Gastrocnemius medialis (tissue), 4 donors: ENCODE data around the gene SREK1IP1. TPM values are rescaled to one million over a fixed set of nuclear protein-coding genes. Genes with fewer than 3 reads are reported as not detected.

Experiments
- ATAC-seq, 2 donors: fragments of 150-250 bp; one replicate each; pipeline ENCODE4 v1.9.1; 2016
- DNase-seq, 2 donors: peaks; one replicate each; pipeline ENCODE4 v3.0.0-alpha.2; 2019
- H3K27ac ChIP-seq, 4 donors: fragments of 200-600 bp; sonication (generic); 1 replicate in 1 of 4; 2 replicates in 3 of 4; pipeline ENCODE4 v1.5.1; 2016 to 2018; ENCODE audit warnings: mild to moderate bottlenecking in 2 of 4, moderate library complexity in 1 of 4
- H3K27me3 ChIP-seq, 3 donors: fragments of 200-600 bp; sonication (generic) in 2 of 3; 1 replicate in 1 of 3; 2 replicates in 2 of 3; pipeline versions ENCODE4 v1.5.1 to v1.6.0; 2016 to 2019; ENCODE audit warnings: mild to moderate bottlenecking in 1 of 3, moderate library complexity in 1 of 3
- H3K36me3 ChIP-seq, 2 donors: fragments of 200-600 bp; sonication (generic) in 1 of 2; one replicate each; pipeline ENCODE4 v1.5.1; 2017 to 2018
- H3K4me1 ChIP-seq, 2 donors: fragments of 200-600 bp; sonication (generic) in 1 of 2; one replicate each; pipeline ENCODE4 v1.5.1; 2016 to 2017; ENCODE audit warnings: mild to moderate bottlenecking in 2 of 2
- H3K4me3 ChIP-seq, 4 donors: fragments of 200-600 bp; sonication (generic) in 3 of 4; 1 replicate in 1 of 4; 2 replicates in 3 of 4; pipeline ENCODE4 v1.5.1; 2016 to 2019; ENCODE audit warnings: mild to moderate bottlenecking in 2 of 4
- H3K9me3 ChIP-seq, 3 donors: fragments of 200-600 bp; sonication (generic) in 2 of 3; 1 replicate in 1 of 3; 2 replicates in 2 of 3; pipeline ENCODE4 v1.5.1; 2016 to 2019
- CTCF ChIP-seq, 5 experiments: fragments of 450-650 bp in 3 of 5; fragments of 200-600 bp in 2 of 5; sonication (generic) in 2 of 5; IDR thresholded peaks in 4 of 5; conservative IDR thresholded peaks in 1 of 5; 1 replicate in 4 of 5; 2 replicates in 1 of 5; pipeline ENCODE4 v1.5.1; 2016 to 2019; ENCODE audit warnings: antibody characterized with exemption in 5 of 5, mild to moderate bottlenecking in 3 of 5, moderate library complexity in 3 of 5
- POLR2A ChIP-seq, 2 donors: fragments of 450-650 bp; IDR thresholded peaks; one replicate each; pipeline ENCODE4 v1.6.1; 2017; ENCODE audit warnings: antibody characterized with exemption in 2 of 2, mild to moderate bottlenecking in 2 of 2, moderate library complexity in 2 of 2
- in situ Hi-C, 4 donors: fragments of 200-750 bp; cut with MboI; loops; one replicate each; pipeline versions ENCODE4 v1.15.0 to v1.8.0; 2017; ENCODE audit warnings: low sequenced_read_pairs in 4 of 4
- intact Hi-C: fragments of 100-400 bp; cut with DNase I; formaldehyde crosslinking; loops from one replicate; pipeline ENCODE4 v1.15.1; 2023; ENCODE audit warnings: low total_unique reads
- total RNA-seq, 4 donors: library from RNA; depleted of rRNA; stranded (reverse); fragments of >200 nt; gene quantifications; one replicate each; pipeline versions ENCODE4 v1.1.0 to v1.2.3, GENCODE V29; 2016

The SREK1IP1 gene
- total RNA-seq, 4 donors from 2014 or later = 2.7 to 7.0 (median 3.9) TPM

DNA sequence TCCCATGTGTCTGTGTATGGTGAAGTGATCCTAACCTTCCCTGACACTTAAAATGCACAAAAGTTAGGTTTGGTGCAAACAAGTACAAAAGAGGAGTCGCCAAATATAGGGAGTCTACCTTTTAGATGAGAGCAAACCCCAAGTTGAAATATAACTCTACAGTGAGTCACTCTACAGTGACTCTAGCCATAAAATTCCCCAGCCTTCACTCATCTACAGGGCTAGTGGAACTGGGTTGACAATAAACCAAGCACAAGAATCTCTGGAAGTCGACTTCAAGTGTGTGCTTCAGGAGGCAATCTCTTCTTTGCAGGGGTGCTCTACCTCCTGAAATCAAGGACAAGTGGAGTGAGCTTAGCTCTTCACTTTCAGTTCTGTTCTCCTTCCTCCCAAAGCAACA lies 74.9 kb downstream of the SREK1IP1 start:
- TF ChIP-seq POLR2A (IDR thresholded peaks at IDR 0.05) = no peak
- no peak for TF ChIP-seq CTCF (IDR thresholded peaks at IDR 0.05 in 4 of 5, conservative IDR thresholded peaks at IDR 0.05 in 1 of 5)
- Histone ChIP-seq H3K9me3 (no peaks in the 10 kb centered on the region), H3K27me3 (peaks cover 5 to 16% (median 9%) of the 10 kb centered on the region in 3 donors), H3K36me3 (no peaks in the 10 kb centered on the region), H3K27ac (no peak overlapping the region), H3K4me1 (peaks cover 0 to 12% of the 10 kb centered on the region in 2 donors), H3K4me3 (no peak overlapping the region)
- intact Hi-C loops = no loop called here
- ATAC-seq (no peak), DNase-seq (no peak)
- in situ Hi-C loops = no loop called here

DNA sequence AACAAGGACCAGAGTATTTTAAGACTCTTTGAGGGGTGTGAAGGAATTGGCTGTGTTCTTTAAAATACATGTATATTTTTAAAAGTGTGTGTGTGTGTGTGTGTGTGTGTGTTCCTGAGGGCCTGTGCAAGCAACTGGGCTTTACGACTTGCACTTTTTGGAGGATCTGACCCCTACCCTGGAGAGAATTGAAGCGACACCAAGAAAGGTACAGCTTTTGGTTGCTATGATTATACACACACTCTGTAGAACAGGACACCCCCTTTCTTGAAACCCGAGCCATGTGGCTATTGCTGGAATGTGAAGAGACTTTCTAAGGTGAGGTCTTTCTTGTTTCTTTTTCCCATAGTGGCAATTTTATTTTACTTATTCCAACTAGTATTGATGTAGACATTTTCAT lies 77.2 kb downstream of the SREK1IP1 start:
- in situ Hi-C loops = no loop called here
- intact Hi-C loops = no loop called here

DNA sequence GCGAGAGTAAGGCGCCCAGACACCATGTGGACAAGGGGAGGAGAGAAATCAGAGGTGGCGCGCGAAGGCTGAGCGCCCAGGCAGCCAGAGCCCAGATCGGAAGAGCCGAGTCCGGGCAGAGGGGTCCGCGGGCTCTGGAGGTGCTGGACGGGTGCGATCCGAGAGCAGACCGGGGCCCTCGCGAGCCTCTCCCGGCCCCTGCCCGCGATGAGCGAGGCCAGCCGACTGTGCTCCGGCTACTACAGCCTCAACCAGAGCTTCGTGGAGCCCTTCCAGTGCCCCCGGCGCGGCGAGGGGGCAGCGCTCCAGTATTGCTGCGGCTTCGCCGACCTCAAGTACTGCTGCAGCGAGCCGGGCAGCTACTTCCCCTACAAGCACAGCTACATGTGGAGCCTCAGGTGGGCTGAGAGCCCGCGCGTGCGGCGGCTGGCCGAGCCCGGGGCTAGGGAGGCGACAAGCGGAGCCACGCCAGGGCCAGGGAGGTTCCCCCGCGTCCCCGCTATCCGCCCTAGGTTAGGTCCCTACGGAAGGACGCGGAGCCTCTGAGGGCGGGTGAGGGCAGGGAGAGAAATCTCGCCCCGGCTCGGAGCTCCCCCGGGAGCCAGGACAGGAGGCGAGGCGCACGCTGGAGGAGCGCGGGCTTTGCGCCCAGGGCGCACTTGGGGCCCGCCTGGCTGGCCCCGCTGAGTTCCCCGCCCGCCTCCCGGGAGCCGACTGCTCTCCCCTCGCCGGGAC lies 77.9 kb downstream of the SREK1IP1 start, which contains the start of gene SHISAL2B:
Gene SHISAL2B, plus strand, starts transcription at position 87 of the 735 bp plus-strand sequence. Its CDS starts 121 bp downstream, at position 208.
- intact Hi-C loops = no loop called here
- H3K27me3 ChIP-seq = peaks cover 5 to 16% (median 9%) of the 10 kb centered on the region in 3 donors
- no peak within 1 kb of the TSS for H3K27ac ChIP-seq
- H3K4me1 ChIP-seq = peaks cover 0 to 12% of the 10 kb centered on the region in 2 donors
- in situ Hi-C loops = no loop called here
- DNase-seq = no peak
- H3K36me3 ChIP-seq = no peaks in the 10 kb centered on the region
- H3K4me3 ChIP-seq = peak within 1 kb of the TSS; percentile 46 to 52 (median 50)
- peak; percentile 12 to 14 for ATAC-seq
- TF ChIP-seq POLR2A (IDR thresholded peaks at IDR 0.05) (no peak), CTCF (IDR thresholded peaks at IDR 0.05 in 4 of 5, conservative IDR thresholded peaks at IDR 0.05 in 1 of 5) (no peak)
- H3K9me3 ChIP-seq = no peaks in the 10 kb centered on the region

More for the DNA sequence above, 77.2 kb downstream of the SREK1IP1 start:
- no peaks in the 10 kb centered on the region for H3K36me3 ChIP-seq
- H3K4me3 ChIP-seq = peak overlapping the region in 2 of 4 donors; percentile 46 to 50
- DNase-seq = no peak
- no peak overlapping the region for H3K27ac ChIP-seq
- no peaks in the 10 kb centered on the region for H3K9me3 ChIP-seq
- H3K27me3 ChIP-seq = peaks cover 5 to 16% (median 9%) of the 10 kb centered on the region in 3 donors
- no peak for ATAC-seq
- no peak for TF ChIP-seq CTCF (IDR thresholded peaks at IDR 0.05 in 4 of 5, conservative IDR thresholded peaks at IDR 0.05 in 1 of 5)
- H3K4me1 ChIP-seq = peaks cover 0 to 12% of the 10 kb centered on the region in 2 donors

DNA sequence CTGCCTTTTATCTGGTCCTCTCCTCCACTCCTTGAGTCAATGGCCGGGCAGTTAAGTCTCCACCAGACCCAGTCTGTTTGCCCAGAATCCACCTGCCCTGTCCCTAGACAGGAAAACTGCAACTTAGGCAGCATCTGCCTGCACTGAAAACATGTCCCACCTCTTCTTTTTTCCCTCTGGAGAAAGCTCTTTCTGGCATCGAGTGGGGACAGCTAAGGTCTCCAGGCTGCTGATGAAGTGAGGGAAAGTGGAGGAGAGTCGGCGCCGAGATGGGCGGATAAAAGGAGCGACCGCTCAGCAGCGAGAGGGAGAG lies 78.4 kb downstream of the SREK1IP1 start:
- H3K9me3 ChIP-seq = no peaks in the 10 kb centered on the region
- H3K27ac ChIP-seq = no peak overlapping the region
- intact Hi-C loops (no loop called here), in situ Hi-C loops (no loop called here)
- no peaks in the 10 kb centered on the region for H3K36me3 ChIP-seq
- peak overlapping the region; percentile 46 to 52 (median 50) for H3K4me3 ChIP-seq
- TF ChIP-seq POLR2A (IDR thresholded peaks at IDR 0.05) (no peak), CTCF (IDR thresholded peaks at IDR 0.05 in 4 of 5, conservative IDR thresholded peaks at IDR 0.05 in 1 of 5) (no peak)
- ATAC-seq (no peak), DNase-seq (no peak)
- H3K4me1 ChIP-seq = peaks cover 0 to 12% of the 10 kb centered on the region in 2 donors
- H3K27me3 ChIP-seq = peaks cover 5 to 16% (median 9%) of the 10 kb centered on the region in 3 donors
